Measurements from ENCODE around the gene PCAT7. TPM values are rescaled to one million over a fixed set of nuclear protein-coding genes. Genes with fewer than 3 reads are reported as not detected.

The PCAT7 gene
- total and polyA plus RNA-seq, 4 donors, result 0.53 TPM; not detected in 3

GRCh38 chr9:94612071-94612470 is 57.2 kb downstream of the PCAT7 start:
- H3K4me1 ChIP-seq (ENCODE audit: control insufficient read depth, insufficient read depth, low read length), result peaks cover 5% of the 10 kb centered on the region
- no peak overlapping the region for H3K27ac ChIP-seq (ENCODE audit: low read depth, low read length)
- 100% methylated on average over 1 of the region's 7 CpGs for WGBS (ENCODE audit: insufficient coverage)
- no peak overlapping the region for H3K4me3 ChIP-seq (ENCODE audit: low read depth, low read length)
- no peaks in the 10 kb centered on the region for H3K9me3 ChIP-seq (ENCODE audit: control insufficient read depth, insufficient read depth, low read length)
- H3K27me3 ChIP-seq (ENCODE audit: control insufficient read depth, insufficient read depth, low read length), result no peaks in the 10 kb centered on the region
- no peaks in the 10 kb centered on the region for H3K36me3 ChIP-seq (ENCODE audit: control insufficient read depth, insufficient read depth, low read length)
- DNase-seq (ENCODE audit: low read depth in 4 of 6, low spot score in 6 of 6), result no peak

GRCh38 chr9:94613003-94613402 is 58.1 kb downstream of the PCAT7 start:
- Histone ChIP-seq H3K4me3 (ENCODE audit: low read depth, low read length) (no peak overlapping the region), H3K27ac (ENCODE audit: low read depth, low read length) (no peak overlapping the region), H3K4me1 (ENCODE audit: control insufficient read depth, insufficient read depth, low read length) (peaks cover 3% of the 10 kb centered on the region), H3K9me3 (ENCODE audit: control insufficient read depth, insufficient read depth, low read length) (no peaks in the 10 kb centered on the region), H3K27me3 (ENCODE audit: control insufficient read depth, insufficient read depth, low read length) (no peaks in the 10 kb centered on the region), H3K36me3 (ENCODE audit: control insufficient read depth, insufficient read depth, low read length) (no peaks in the 10 kb centered on the region)
- no CpG with 5 or more reads among the region's 3 CpGs for WGBS (ENCODE audit: insufficient coverage)
- DNase-seq (ENCODE audit: low read depth in 4 of 6, low spot score in 6 of 6), result no peak

GRCh38 chr9:94619026-94619425 is 64.1 kb downstream of the PCAT7 start:
- no peaks in the 10 kb centered on the region for H3K36me3 ChIP-seq (ENCODE audit: control insufficient read depth, insufficient read depth, low read length)
- 86% methylated on average over 1 of the region's 4 CpGs for WGBS (ENCODE audit: insufficient coverage)
- no peaks in the 10 kb centered on the region for H3K27me3 ChIP-seq (ENCODE audit: control insufficient read depth, insufficient read depth, low read length)
- no peak for DNase-seq (ENCODE audit: low read depth in 4 of 6, low spot score in 6 of 6)
- H3K27ac ChIP-seq (ENCODE audit: low read depth, low read length), result no peak overlapping the region
- no peaks in the 10 kb centered on the region for H3K9me3 ChIP-seq (ENCODE audit: control insufficient read depth, insufficient read depth, low read length)
- no peak overlapping the region for H3K4me3 ChIP-seq (ENCODE audit: low read depth, low read length)
- H3K4me1 ChIP-seq (ENCODE audit: control insufficient read depth, insufficient read depth, low read length), result peaks cover 10% of the 10 kb centered on the region

Small RNA genes lying within 50 kb of the gene (small RNA-seq; reads per million reads assigned to genes)
- not detected for gene RNU6-669P (ENCODE audit: low replicate concordance)

Other genes with a start within 250 kb of the PCAT7 start
- gene NUTM2F, start 226.4 kb upstream of the PCAT7 start, total RNA-seq, result not detected
- not detected for gene NUTM2F, start 226.4 kb upstream of the PCAT7 start, polyA plus RNA-seq (ENCODE audit: insufficient read length in 2 of 2)
- 1 to 10 TPM in 1 of 2 donors, not detected in 1; 8.0 TPM for gene FBP2, start 38.7 kb downstream of the PCAT7 start, total RNA-seq
- gene FBP2, start 38.7 kb downstream of the PCAT7 start, polyA plus RNA-seq (ENCODE audit: insufficient read length in 2 of 2), result under 1 TPM in 1 of 2 donors, not detected in 1; 0.14 TPM
- gene FBP1, start 84.4 kb downstream of the PCAT7 start, total RNA-seq, result 1 to 10 TPM; 1.0 to 1.8 TPM
- gene FBP1, start 84.4 kb downstream of the PCAT7 start, polyA plus RNA-seq (ENCODE audit: insufficient read length in 2 of 2), result 1 to 10 TPM; 1.3 to 2.2 TPM
- 10 to 100 TPM; 66.8 to 77.4 TPM for gene AOPEP, start 171.6 kb downstream of the PCAT7 start, total RNA-seq
- 10 to 100 TPM; 42.8 to 45.8 TPM for gene AOPEP, start 171.6 kb downstream of the PCAT7 start, polyA plus RNA-seq (ENCODE audit: insufficient read length in 2 of 2)